Right lobe of liver (tissue), 6 donors: ENCODE results near the gene FAM32A. TPM values are rescaled to one million over a fixed set of nuclear protein-coding genes. Genes with fewer than 3 reads are reported as not detected.

Experiments used
- ATAC-seq, 4 donors: fragments of 200-7000 bp; cut with Tn5 transposase; one replicate each; pipeline ENCODE4 v1.9.1; 2020; ENCODE audit warnings: mild to moderate bottlenecking in 4 of 4, moderate library complexity in 4 of 4
- DNase-seq, 3 donors: peaks; one replicate each; pipeline ENCODE4 v3.0.0-alpha.2; 2020
- H3K27ac ChIP-seq, 3 donors: fragments of 200-600 bp; one replicate each; pipeline ENCODE4 v1.8.0; 2022
- H3K27me3 ChIP-seq, 2 donors: fragments of 200-600 bp; one replicate each; pipeline ENCODE4 v1.8.0; 2022
- H3K36me3 ChIP-seq, 4 donors: fragments of 200-600 bp; sonication (generic) in 1 of 4; one replicate each; pipeline versions ENCODE4 v1.5.1 to v1.8.0; 2017 to 2022; ENCODE audit warnings: control low read depth in 1 of 4
- H3K4me1 ChIP-seq, 4 donors: fragments of 200-600 bp; sonication (generic) in 1 of 4; one replicate each; pipeline versions ENCODE4 v1.5.1 to v1.8.0; 2017 to 2022; ENCODE audit warnings: control low read depth in 1 of 4
- H3K4me3 ChIP-seq, 3 donors: fragments of 200-600 bp; one replicate each; pipeline ENCODE4 v1.8.0; 2022
- H3K9me3 ChIP-seq, 4 donors: fragments of 200-600 bp; sonication (generic) in 1 of 4; one replicate each; pipeline versions ENCODE4 v1.5.1 to v1.8.0; 2017 to 2022; ENCODE audit warnings: control low read depth in 1 of 4
- POLR2A ChIP-seq: fragments of 450-650 bp; IDR thresholded peaks from one replicate; pipeline ENCODE4 v1.6.1; 2017; ENCODE audit warnings: antibody characterized with exemption, mild to moderate bottlenecking
- WGBS: methylation state at CpG from one replicate; pipeline ENCODE4 v1.1.6; 2018; ENCODE audit warnings: low coverage, low lambda C conversion rate; ENCODE audit not compliant: insufficient coverage; ENCODE audit errors: missing lambda C conversion rate; 5-methylcytosine and 5-hydroxymethylcytosine counted together
- intact Hi-C, 2 donors: fragments of 100-400 bp; cut with DNase I; formaldehyde crosslinking; loops; one replicate each; pipeline versions ENCODE4 v1.11.2 to v1.14.1; 2022
- total RNA-seq, 6 experiments: library from RNA; depleted of rRNA in 2 of 6; stranded (reverse); fragments of >200 nt in 2 of 6; fragmentation: NEBNext Ultra II Directional in 3 of 6; extraction: Animal tissue kit (Norgen Biotek cat#: 25700) in 3 of 6; gene quantifications; one replicate each; pipeline versions ENCODE4 v1.1.0 to v1.2.4, GENCODE V29; 2016 to 2023
- TF ChIP-seq, protein P1 (sequence below), 4 donors: fragments of 200-600 bp in 3 of 4; fragments of 450-650 bp in 1 of 4; IDR thresholded peaks; one replicate each; pipeline versions ENCODE4 v1.5.1 to v1.8.0; 2016 to 2022; ENCODE audit warnings: antibody characterized with exemption in 4 of 4, mild to moderate bottlenecking in 2 of 4
- donor health status: DM: no; HTN: yes; CAD: no.
- donor health status: DM: no; HTN: no; CAD: no.
- donor health status: DM: no; HTN: no; CAD: no.
- donor health status: DM: no; HTN: yes; CAD: no.
- donor health status: DM: no; HTN: yes; CAD: no.

FAM32A gene
- total RNA-seq, 6 experiments from 2014 or later: 32.1 to 65.8 (median 37.5) TPM

DNA sequence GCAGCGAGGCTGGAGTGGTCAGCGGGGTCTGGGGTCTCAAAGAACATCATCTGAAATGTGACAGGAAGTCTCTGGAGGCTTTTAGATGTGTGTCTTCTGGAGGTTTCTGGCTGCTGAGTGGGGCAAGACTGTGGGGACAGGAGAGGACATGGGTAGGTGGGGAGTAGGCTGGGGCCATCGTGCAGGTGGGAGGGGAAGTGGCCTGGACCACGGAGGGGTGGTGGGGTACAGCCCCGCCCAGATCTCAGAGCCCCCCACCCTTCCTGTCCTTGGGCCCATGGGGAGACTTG is 18.7 kb downstream of the FAM32A start:
- intact Hi-C loops: no loop called here
- no peak for ATAC-seq
- H3K36me3 ChIP-seq: peaks cover 0 to 31% (median 13%) of the 10 kb centered on the region in 4 donors

DNA sequence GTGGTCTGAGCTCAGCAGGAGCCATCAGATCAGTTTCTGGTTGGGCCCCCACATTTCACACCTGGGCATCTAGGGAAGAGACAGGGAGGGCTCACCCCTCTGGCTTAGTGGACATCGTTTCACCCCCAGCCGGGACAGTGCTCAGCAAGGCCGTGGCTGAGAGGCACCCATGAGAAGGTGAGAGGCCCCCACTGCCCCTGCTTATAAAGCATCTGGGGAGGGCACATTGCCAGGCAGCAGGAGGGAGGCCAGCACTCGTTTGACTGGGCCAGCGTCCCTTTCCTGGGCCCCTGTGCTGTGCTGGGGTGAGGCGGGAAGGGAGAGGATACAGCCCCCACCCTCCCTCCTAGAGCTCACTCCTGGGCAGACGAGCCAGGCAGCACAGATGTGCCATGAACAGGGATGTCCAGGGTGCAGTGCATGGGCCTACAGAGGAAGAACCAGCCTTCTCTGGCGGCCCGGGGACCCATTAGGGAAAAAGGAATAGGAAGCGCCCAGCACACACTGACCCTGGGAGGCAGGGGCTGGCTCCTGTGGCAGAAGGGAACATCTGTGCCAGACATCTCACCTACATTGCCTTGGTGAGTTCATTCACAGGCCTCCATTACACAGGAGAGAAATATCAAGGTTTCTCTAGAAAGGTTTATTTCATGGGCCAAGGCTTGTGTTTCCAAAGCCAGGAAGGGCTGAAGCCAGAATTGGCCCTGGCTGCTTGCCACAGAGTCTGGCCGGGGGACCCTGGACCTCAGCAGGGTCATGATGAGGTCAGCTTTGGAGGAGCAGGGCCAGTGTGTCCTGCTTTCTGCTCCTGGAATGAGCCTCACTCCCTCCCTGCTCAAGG is 20.2 kb downstream of the FAM32A start:
- Histone ChIP-seq H3K27ac (peak overlapping the region in 2 of 3 donors; percentile 65 to 78), H3K36me3 (peaks cover 5 to 46% (median 19%) of the 10 kb centered on the region in 4 donors), H3K4me3 (no peak overlapping the region), H3K27me3 (no peaks in the 10 kb centered on the region), H3K4me1 (peaks cover 3 to 64% (median 30%) of the 10 kb centered on the region in 4 donors), H3K9me3 (no peaks in the 10 kb centered on the region)
- WGBS: no CpG with 5 or more reads among the region's 11 CpGs
- TF ChIP-seq POLR2A: no peak
- TF ChIP-seq, protein P1, sequence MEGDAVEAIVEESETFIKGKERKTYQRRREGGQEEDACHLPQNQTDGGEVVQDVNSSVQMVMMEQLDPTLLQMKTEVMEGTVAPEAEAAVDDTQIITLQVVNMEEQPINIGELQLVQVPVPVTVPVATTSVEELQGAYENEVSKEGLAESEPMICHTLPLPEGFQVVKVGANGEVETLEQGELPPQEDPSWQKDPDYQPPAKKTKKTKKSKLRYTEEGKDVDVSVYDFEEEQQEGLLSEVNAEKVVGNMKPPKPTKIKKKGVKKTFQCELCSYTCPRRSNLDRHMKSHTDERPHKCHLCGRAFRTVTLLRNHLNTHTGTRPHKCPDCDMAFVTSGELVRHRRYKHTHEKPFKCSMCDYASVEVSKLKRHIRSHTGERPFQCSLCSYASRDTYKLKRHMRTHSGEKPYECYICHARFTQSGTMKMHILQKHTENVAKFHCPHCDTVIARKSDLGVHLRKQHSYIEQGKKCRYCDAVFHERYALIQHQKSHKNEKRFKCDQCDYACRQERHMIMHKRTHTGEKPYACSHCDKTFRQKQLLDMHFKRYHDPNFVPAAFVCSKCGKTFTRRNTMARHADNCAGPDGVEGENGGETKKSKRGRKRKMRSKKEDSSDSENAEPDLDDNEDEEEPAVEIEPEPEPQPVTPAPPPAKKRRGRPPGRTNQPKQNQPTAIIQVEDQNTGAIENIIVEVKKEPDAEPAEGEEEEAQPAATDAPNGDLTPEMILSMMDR (IDR thresholded peaks at IDR 0.05): no peak
- DNase-seq: peak; percentile 75 to 89 (median 88)
- ATAC-seq: peak; percentile 57 to 80 (median 76)
- intact Hi-C loops: no loop called here

More for the DNA sequence above, 18.7 kb downstream of the FAM32A start:
- no peak for TF ChIP-seq POLR2A
- TF ChIP-seq, protein P1 (IDR thresholded peaks at IDR 0.05): no peak
- no peak for DNase-seq
- H3K27ac ChIP-seq: no peak overlapping the region
- H3K4me3 ChIP-seq: no peak overlapping the region
- no peaks in the 10 kb centered on the region for H3K9me3 ChIP-seq
- H3K27me3 ChIP-seq: no peaks in the 10 kb centered on the region
- H3K4me1 ChIP-seq: peaks cover 3 to 73% (median 38%) of the 10 kb centered on the region in 4 donors
- WGBS: 85% methylated on average over 2 of the region's 5 CpGs

DNA sequence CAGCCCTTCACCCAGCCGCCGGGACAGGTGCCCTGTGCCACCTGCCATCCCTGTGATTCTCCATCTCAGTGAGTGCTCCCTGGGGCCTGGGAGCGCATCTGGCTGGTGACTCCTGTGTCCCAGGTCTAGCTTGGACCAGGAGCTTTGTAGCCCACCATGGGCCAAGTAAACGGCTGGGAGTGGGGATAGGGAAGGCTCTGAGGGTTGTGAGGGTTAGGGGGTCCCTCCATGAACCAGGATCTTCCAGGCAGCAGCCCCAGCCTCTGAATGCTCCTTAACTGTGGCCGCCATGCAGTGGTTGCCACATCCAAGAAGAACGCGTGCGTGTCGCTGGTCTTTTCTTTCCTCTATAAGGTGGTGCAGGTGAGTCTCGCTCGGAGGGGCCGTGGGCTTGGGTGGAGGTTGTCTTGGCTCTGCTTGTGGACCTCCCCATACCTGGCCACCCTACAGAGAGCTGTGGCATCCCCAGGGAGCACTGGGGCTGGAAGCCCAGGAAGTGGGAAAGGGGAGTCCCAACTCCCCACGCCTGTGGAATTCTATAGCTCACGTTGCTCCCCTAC is 20.9 kb downstream of the FAM32A start:
- DNase-seq (no peak), ATAC-seq (no peak)
- intact Hi-C loops: no loop called here
- Histone ChIP-seq H3K27me3 (no peaks in the 10 kb centered on the region), H3K27ac (peak overlapping the region in 2 of 3 donors; percentile 65 to 78), H3K4me1 (peaks cover 3 to 57% (median 26%) of the 10 kb centered on the region in 4 donors), H3K36me3 (peaks cover 5 to 51% (median 24%) of the 10 kb centered on the region in 4 donors), H3K9me3 (no peaks in the 10 kb centered on the region), H3K4me3 (no peak overlapping the region)
- WGBS: 70% methylated on average over 2 of the region's 14 CpGs
- TF ChIP-seq POLR2A: no peak
- TF ChIP-seq, protein P1 (IDR thresholded peaks at IDR 0.05): no peak

DNA sequence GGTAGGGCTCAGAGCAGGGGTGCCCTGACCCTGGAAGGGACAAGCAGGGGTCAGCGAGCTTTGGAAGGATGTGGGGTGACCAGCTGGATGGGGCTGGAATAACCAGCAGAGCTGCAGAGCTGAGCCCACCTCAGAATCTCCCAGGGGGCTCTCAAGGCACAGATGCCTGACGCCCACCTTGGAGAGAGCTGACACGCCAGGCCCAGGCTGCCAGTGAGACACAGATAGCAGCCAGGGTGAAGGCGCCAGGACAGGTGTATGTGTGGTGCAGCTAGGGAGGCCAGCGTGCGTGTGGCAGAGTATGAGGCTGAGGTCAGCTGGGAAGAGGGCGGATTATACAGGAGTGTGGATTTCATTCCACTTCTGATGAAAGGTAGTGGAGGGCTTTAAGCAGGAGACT is 21.4 kb downstream of the FAM32A start:
- intact Hi-C loops: no loop called here
- TF ChIP-seq, protein P1 (IDR thresholded peaks at IDR 0.05): no peak
- no peak for TF ChIP-seq POLR2A
- Histone ChIP-seq H3K27ac (no peak overlapping the region), H3K36me3 (peaks cover 5 to 51% (median 24%) of the 10 kb centered on the region in 4 donors), H3K27me3 (no peaks in the 10 kb centered on the region), H3K4me1 (peaks cover 3 to 52% (median 24%) of the 10 kb centered on the region in 4 donors), H3K9me3 (no peaks in the 10 kb centered on the region), H3K4me3 (no peak overlapping the region)
- DNase-seq (no peak), ATAC-seq (no peak)
- 91% methylated on average over 4 of the region's 7 CpGs for WGBS
